GM12892 (cell line): ENCODE results near the gene KIF1C.

Experiments used
- POLR2A ChIP-seq: IDR thresholded peaks from 2 replicates; pipeline ENCODE4 v1.6.1; 2011; ENCODE audit warnings: low read depth, low read length, control low read depth
- POLR2AphosphoS5 ChIP-seq: IDR thresholded peaks from 2 replicates; pipeline ENCODE4 v1.6.1; 2011; ENCODE audit warnings: low read depth, low read length, control low read depth
- TAF1 ChIP-seq: IDR thresholded peaks from 2 replicates; pipeline ENCODE4 v1.6.1; 2011; ENCODE audit warnings: low read depth, mild to moderate bottlenecking, control low read depth, low read length, borderline replicate concordance

DNA sequence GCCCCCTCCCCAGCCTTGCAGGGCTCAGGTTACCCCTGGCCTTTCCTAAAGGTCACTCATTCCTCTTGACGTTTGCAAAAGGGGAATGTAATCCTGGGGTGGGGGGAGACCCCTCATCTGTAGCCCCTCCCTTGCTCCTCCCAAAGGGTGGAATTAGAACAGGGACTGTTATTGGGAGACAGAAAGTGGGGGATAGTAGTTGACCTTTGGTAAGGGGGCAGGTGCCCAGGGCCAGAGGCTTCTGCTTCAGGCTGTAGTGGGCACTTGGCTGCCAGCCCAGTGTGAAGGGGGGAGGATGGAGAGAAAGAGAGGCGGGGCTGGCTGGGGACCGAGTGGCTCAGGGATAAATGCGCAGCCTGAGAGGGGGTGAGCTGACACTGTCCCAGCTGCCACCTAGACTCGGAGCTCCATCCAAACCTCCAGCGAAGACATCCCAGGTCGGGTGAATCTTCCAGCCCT, 47.0 kb upstream of the KIF1C start, which contains the start of gene ENO3:
- TF ChIP-seq POLR2A (no peak), POLR2AphosphoS5 (no peak; the same call in 1 of the 2 replicates), TAF1 (no peak)
